HepG2 (cell line): Measurements from ENCODE around the gene BYSL.

Source experiments
- CREB1 ChIP-seq, 2 experiments: fragments of 450-650 bp in 1 of 2; IDR thresholded peaks; 2 replicates each; pipeline ENCODE4 v1.6.1; 2016 to 2017; ENCODE audit warnings: control low read depth in 1 of 2, mild to moderate bottlenecking in 1 of 2, missing compliant biosample characterization in 1 of 2, missing genetic modification characterization in 1 of 2
- CTCF ChIP-seq: sonication (generic); formaldehyde crosslinking; IDR thresholded peaks from 2 replicates; pipeline ENCODE4 v1.5.0; 2020; ENCODE audit warnings: mild to moderate bottlenecking, missing genetic modification reagents, moderate library complexity
- HMGXB4 ChIP-seq, 2 experiments: sonication (generic) in 1 of 2; formaldehyde crosslinking in 1 of 2; IDR thresholded peaks; 2 replicates each; pipeline versions ENCODE4 v1.4.0 to v1.6.1; 2018 to 2020; ENCODE audit warnings: missing genetic modification reagents in 2 of 2, borderline replicate concordance in 1 of 2, low read depth in 1 of 2, mild to moderate bottlenecking in 1 of 2, missing biosample characterization in 1 of 2
- POLR2AphosphoS5 ChIP-seq: IDR thresholded peaks from 2 replicates; pipeline ENCODE4 v1.6.1; 2012; ENCODE audit warnings: low read depth, low read length
- RFX5 ChIP-seq: IDR thresholded peaks from 2 replicates; pipeline ENCODE4 v1.6.1; 2011; ENCODE audit warnings: low read depth, low read length, improper control_type of control experiment
- ZFX ChIP-seq: sonication (generic); formaldehyde crosslinking; IDR thresholded peaks from 2 replicates; pipeline ENCODE4 v1.4.0; 2020; ENCODE audit warnings: mild to moderate bottlenecking, low read depth, missing genetic modification reagents, moderate library complexity
- ZNF274 ChIP-seq: sonication (generic); formaldehyde crosslinking; IDR thresholded peaks from 2 replicates; pipeline ENCODE4 v1.5.1; 2020; ENCODE audit warnings: mild to moderate bottlenecking, missing genetic modification reagents
- ZNF784 ChIP-seq: sonication (generic); formaldehyde crosslinking; IDR thresholded peaks from 2 replicates; pipeline ENCODE4 v1.5.1; 2020; ENCODE audit warnings: missing genetic modification reagents, mild to moderate bottlenecking, borderline replicate concordance

GRCh38 chr6:41970436-41970846, 49.1 kb downstream of the BYSL start:
- no peak for TF ChIP-seq ZNF274 (CRISPR knock-in tag)
- TF ChIP-seq HMGXB4 (CRISPR knock-in tag; IDR thresholded peaks at IDR 0.05; ENCODE audit: borderline replicate concordance in 1 of 2, low read depth in 1 of 2) = no peak
- TF ChIP-seq CREB1 (IDR thresholded peaks at IDR 0.05) = no peak
- no peak for TF ChIP-seq CREB1 (CRISPR knock-in tag; IDR thresholded peaks at IDR 0.05)
- TF ChIP-seq POLR2AphosphoS5 = no peak
- no peak for TF ChIP-seq ZFX
- TF ChIP-seq ZNF784 (CRISPR knock-in tag) = no peak
- no peak for TF ChIP-seq CTCF (CRISPR knock-in tag)
- TF ChIP-seq RFX5 = no peak
